HepG2 (cell line): ENCODE data around the gene TMEM134. TPM values are rescaled to one million over a fixed set of nuclear protein-coding genes. Genes with fewer than 3 reads are reported as not detected.
A peak's percentile ranks its signal among the peaks of the same experiment; 100 is the strongest.

Experiments used
- HNRNPL ChIP-seq: fragments of 200-400 bp; formaldehyde crosslinking; IDR thresholded peaks from 2 replicates; pipeline ENCODE4 v1.6.1; 2017; ENCODE audit warnings: mild to moderate bottlenecking, low read depth, low read length
- MTERF4 ChIP-seq: sonication (generic); formaldehyde crosslinking; IDR thresholded peaks from 2 replicates; pipeline ENCODE4 v1.8.0; 2023; ENCODE audit warnings: mild to moderate bottlenecking, missing genetic modification reagents
- NFIC ChIP-seq: IDR thresholded peaks from 2 replicates; pipeline ENCODE4 v1.6.1; 2012; ENCODE audit warnings: mild to moderate bottlenecking, low read length, inconsistent platforms
- NONO ChIP-seq, 2 experiments: fragments of 450-650 bp in 1 of 2; sonication (generic) in 1 of 2; formaldehyde crosslinking in 1 of 2; IDR thresholded peaks in 1 of 2; conservative IDR thresholded peaks in 1 of 2; 2 replicates each; pipeline versions ENCODE4 v1.6.1 to v1.8.0; 2017 to 2022; ENCODE audit warnings: mild to moderate bottlenecking in 1 of 2, missing genetic modification reagents in 1 of 2, moderate library complexity in 1 of 2
- SIN3B ChIP-seq: fragments of 150-350 bp; IDR thresholded peaks from 2 replicates; pipeline ENCODE4 v1.6.1; 2014; ENCODE audit warnings: low read length
- SMAD3 ChIP-seq: sonication (generic); formaldehyde crosslinking; IDR thresholded peaks from 2 replicates; pipeline ENCODE4 v1.4.0; 2020; ENCODE audit warnings: missing genetic modification reagents
- TCF7 ChIP-seq: sonication (generic); IDR thresholded peaks from 2 replicates; pipeline ENCODE4 v1.6.1; 2016; ENCODE audit warnings: antibody characterized with exemption, low read depth
- ZBTB2 ChIP-seq: sonication (generic); formaldehyde crosslinking; IDR thresholded peaks from 2 replicates; pipeline ENCODE4 v1.8.0; 2022; ENCODE audit warnings: low read depth, missing genetic modification reagents
- ZBTB20 ChIP-seq: sonication (generic); formaldehyde crosslinking; IDR thresholded peaks from 2 replicates; pipeline ENCODE4 v1.8.1; 2023; ENCODE audit warnings: missing genetic modification reagents, low read depth, mild to moderate bottlenecking, borderline replicate concordance
- ZBTB25 ChIP-seq: IDR thresholded peaks from 2 replicates; pipeline ENCODE4 v1.6.1; 2018; ENCODE audit warnings: missing genetic modification reagents
- ZBTB3 ChIP-seq: sonication (generic); formaldehyde crosslinking; IDR thresholded peaks from 2 replicates; pipeline ENCODE4 v1.4.0; 2020; ENCODE audit warnings: low read depth, mild to moderate bottlenecking, moderate library complexity, missing genetic modification reagents, borderline replicate concordance
- ZFP1 ChIP-seq: IDR thresholded peaks from 2 replicates; pipeline ENCODE4 v1.6.1; 2016
- ZNF331 ChIP-seq: sonication (generic); formaldehyde crosslinking; IDR thresholded peaks from 2 replicates; pipeline ENCODE4 v1.4.0; 2020; ENCODE audit warnings: missing genetic modification reagents
- ZNF557 ChIP-seq: sonication (generic); formaldehyde crosslinking; IDR thresholded peaks from 2 replicates; pipeline ENCODE4 v1.4.0; 2020; ENCODE audit warnings: missing genetic modification reagents
- ZNF580 ChIP-seq: IDR thresholded peaks from 2 replicates; pipeline ENCODE4 v1.6.1; 2016; ENCODE audit warnings: low read depth, borderline replicate concordance
- polyA plus RNA-seq, 8 experiments: library from polyadenylated mRNA; depleted of rRNA in 3 of 8; stranded (reverse) in 7 of 8; unstranded in 1 of 8; fragments of >200 nt; fragmentation: Illumina TruSeq in 4 of 8; extraction: Trizol in 4 of 8; gene quantifications; 2 replicates each; pipeline versions ENCODE4 v1.2.1 to v1.2.3, GENCODE V29; 2011 to 2016; ENCODE audit warnings: low read depth in 4 of 8, missing spikeins in 1 of 8, mixed read lengths in 1 of 8; ENCODE audit not compliant: insufficient read depth in 1 of 8
- total RNA-seq, 5 experiments: library from RNA; depleted of rRNA; stranded (reverse); fragments of >200 nt; fragmentation: Illumina TruSeq; extraction: Trizol; gene quantifications; 2 replicates each; pipeline ENCODE4 v1.2.3, GENCODE V29; 2016; ENCODE audit warnings: low read depth in 1 of 5
- TF ChIP-seq, protein P1 (sequence below): sonication (generic); formaldehyde crosslinking; IDR thresholded peaks from 2 replicates; pipeline ENCODE4 v1.4.0; 2020; ENCODE audit warnings: missing genetic modification reagents
- TF ChIP-seq, protein P2 (sequence below): fragments of 450-650 bp; IDR thresholded peaks from 2 replicates; pipeline ENCODE4 v1.6.1; 2017; ENCODE audit warnings: mild to moderate bottlenecking
- TF ChIP-seq, protein P3 (sequence below): sonication (generic); formaldehyde crosslinking; IDR thresholded peaks from 2 replicates; pipeline ENCODE4 v1.4.0; 2020; ENCODE audit warnings: missing genetic modification reagents

Gene TMEM134
- total and polyA plus RNA-seq, 2 of the 13 experiments (the other 11 are each of a cell fraction or from before 2014, with no cell fraction given): 6.9 to 26.9 TPM

DNA sequence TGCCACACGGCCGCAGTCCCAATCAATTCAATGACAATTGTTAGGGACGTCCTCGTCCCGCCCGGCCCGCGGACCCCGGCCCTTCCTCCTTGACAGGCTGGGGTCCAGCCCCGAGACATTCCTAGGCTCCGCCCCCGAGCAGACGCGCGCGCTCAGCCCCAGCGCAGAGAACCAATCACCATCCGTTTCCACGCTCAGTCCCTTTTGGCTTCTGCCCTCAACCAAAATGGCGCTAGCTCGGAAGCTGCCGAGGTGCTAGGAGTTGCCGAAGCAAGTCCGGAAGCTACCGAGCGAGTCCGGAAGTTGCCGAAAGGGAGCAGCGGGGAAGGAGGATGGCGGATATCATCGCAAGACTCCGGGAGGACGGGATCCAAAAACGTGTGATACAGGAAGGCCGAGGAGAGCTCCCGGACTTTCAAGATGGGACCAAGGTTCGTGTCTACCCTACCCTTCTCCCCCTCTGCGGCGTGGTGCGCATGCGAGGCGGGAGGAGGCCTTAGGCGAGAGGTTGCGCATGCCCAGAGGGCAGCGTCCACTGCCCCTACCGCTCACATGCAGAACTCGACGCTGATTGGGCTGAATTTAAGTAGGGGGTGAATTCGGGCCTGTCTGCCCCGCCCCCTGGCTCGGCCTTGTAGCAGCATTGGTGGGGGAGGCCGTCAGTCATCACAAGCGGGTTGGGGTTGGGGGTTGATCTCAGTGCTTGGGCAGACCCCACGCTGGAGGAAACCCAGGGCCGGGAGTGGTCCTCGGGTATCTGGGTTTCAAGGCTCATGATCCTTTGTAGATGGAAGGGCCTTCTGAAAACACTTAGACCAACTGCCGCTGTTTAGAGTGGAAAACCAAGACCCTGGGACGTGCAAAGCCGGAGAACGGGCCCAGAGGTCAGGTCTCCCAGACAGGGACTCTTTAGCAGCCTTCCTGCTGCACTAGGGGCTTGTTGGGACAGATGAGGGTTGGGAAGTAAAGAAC lies 14.1 kb upstream of the TMEM134 start, which contains the start of gene AIP (continued):
- TF ChIP-seq, protein P1, sequence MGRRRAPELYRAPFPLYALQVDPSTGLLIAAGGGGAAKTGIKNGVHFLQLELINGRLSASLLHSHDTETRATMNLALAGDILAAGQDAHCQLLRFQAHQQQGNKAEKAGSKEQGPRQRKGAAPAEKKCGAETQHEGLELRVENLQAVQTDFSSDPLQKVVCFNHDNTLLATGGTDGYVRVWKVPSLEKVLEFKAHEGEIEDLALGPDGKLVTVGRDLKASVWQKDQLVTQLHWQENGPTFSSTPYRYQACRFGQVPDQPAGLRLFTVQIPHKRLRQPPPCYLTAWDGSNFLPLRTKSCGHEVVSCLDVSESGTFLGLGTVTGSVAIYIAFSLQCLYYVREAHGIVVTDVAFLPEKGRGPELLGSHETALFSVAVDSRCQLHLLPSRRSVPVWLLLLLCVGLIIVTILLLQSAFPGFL (CRISPR knock-in tag): no peak
- TF ChIP-seq ZNF557 (CRISPR knock-in tag) (peak; percentile 98), NONO (IDR thresholded peaks at IDR 0.05) (no peak), NONO (CRISPR knock-in tag; conservative IDR thresholded peaks at IDR 0.05) (peak; percentile 83), SIN3B (peak; percentile 78), TCF7 (no peak), ZNF580 (CRISPR knock-in tag) (peak; percentile 97), ZBTB2 (CRISPR knock-in tag) (0 out of 2 replicates have a peak, but pooled peaks have one; percentile 58), ZBTB3 (peak; percentile 88), MTERF4 (peak; percentile 98; the same call in 1 of the 2 replicates), ZBTB20 (CRISPR knock-in tag) (peak; percentile 80; the same call in 1 of the 2 replicates), NFIC (no peak), ZBTB25 (CRISPR knock-in tag) (peak; percentile 58; the same call in 1 of the 2 replicates), SMAD3 (CRISPR knock-in tag) (peak; percentile 80), HNRNPL (0 out of 2 replicates have a peak, but pooled peaks have one; percentile 53), ZFP1 (CRISPR knock-in tag) (no peak; the same call in 1 of the 2 replicates), ZNF331 (CRISPR knock-in tag) (peak; percentile 89; the same call in 1 of the 2 replicates)
- TF ChIP-seq, protein P2, sequence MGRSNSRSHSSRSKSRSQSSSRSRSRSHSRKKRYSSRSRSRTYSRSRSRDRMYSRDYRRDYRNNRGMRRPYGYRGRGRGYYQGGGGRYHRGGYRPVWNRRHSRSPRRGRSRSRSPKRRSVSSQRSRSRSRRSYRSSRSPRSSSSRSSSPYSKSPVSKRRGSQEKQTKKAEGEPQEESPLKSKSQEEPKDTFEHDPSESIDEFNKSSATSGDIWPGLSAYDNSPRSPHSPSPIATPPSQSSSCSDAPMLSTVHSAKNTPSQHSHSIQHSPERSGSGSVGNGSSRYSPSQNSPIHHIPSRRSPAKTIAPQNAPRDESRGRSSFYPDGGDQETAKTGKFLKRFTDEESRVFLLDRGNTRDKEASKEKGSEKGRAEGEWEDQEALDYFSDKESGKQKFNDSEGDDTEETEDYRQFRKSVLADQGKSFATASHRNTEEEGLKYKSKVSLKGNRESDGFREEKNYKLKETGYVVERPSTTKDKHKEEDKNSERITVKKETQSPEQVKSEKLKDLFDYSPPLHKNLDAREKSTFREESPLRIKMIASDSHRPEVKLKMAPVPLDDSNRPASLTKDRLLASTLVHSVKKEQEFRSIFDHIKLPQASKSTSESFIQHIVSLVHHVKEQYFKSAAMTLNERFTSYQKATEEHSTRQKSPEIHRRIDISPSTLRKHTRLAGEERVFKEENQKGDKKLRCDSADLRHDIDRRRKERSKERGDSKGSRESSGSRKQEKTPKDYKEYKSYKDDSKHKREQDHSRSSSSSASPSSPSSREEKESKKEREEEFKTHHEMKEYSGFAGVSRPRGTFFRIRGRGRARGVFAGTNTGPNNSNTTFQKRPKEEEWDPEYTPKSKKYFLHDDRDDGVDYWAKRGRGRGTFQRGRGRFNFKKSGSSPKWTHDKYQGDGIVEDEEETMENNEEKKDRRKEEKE: no peak
- TF ChIP-seq, protein P3, sequence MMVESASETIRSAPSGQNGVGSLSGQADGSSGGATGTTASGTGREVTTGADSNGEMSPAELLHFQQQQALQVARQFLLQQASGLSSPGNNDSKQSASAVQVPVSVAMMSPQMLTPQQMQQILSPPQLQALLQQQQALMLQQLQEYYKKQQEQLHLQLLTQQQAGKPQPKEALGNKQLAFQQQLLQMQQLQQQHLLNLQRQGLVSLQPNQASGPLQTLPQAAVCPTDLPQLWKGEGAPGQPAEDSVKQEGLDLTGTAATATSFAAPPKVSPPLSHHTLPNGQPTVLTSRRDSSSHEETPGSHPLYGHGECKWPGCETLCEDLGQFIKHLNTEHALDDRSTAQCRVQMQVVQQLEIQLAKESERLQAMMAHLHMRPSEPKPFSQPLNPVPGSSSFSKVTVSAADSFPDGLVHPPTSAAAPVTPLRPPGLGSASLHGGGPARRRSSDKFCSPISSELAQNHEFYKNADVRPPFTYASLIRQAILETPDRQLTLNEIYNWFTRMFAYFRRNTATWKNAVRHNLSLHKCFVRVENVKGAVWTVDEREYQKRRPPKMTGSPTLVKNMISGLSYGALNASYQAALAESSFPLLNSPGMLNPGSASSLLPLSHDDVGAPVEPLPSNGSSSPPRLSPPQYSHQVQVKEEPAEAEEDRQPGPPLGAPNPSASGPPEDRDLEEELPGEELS: peak; percentile 72
